ENCODE data around the gene SELPLG.

Gene SELPLG

GRCh38 chr12:108650083-108650482 lies 16.4 kb upstream of the SELPLG start:
- Mint-ChIP-seq H3K4me1 (peaks cover 10% of the 10 kb centered on the region), H3K27me3 (no peaks in the 10 kb centered on the region), H3K4me3 (no peak overlapping the region)

GRCh38 chr12:108649669-108650068 lies 16.0 kb upstream of the SELPLG start:
- ATAC-seq (replicated peaks; ENCODE audit: extremely low read depth, poor library complexity, severe bottlenecking) (no peak), DNase-seq (ENCODE audit: low spot score in 2 of 2) (no peak)

More at GRCh38 chr12:108650083-108650482, 16.4 kb upstream of the SELPLG start:
- no peak overlapping the region for H3K27ac Mint-ChIP-seq (ENCODE audit: low read depth)
- DNase-seq (ENCODE audit: low spot score in 2 of 2) (no peak), ATAC-seq (replicated peaks; ENCODE audit: extremely low read depth, poor library complexity, severe bottlenecking) (no peak)
- H3K36me3 Mint-ChIP-seq (ENCODE audit: insufficient read depth), result peaks cover 7% of the 10 kb centered on the region
- H3K9me3 Mint-ChIP-seq, result no peaks in the 10 kb centered on the region

GRCh38 chr12:108649126-108649525 lies 15.4 kb upstream of the SELPLG start:
- peaks cover 7% of the 10 kb centered on the region for H3K36me3 Mint-ChIP-seq (ENCODE audit: insufficient read depth)
- DNase-seq (ENCODE audit: low spot score in 2 of 2), result no peak
- no peak for ATAC-seq (replicated peaks; ENCODE audit: extremely low read depth, poor library complexity, severe bottlenecking)
- no peaks in the 10 kb centered on the region for H3K9me3 Mint-ChIP-seq
- no peak overlapping the region for H3K27ac Mint-ChIP-seq (ENCODE audit: low read depth)
- no peaks in the 10 kb centered on the region for H3K27me3 Mint-ChIP-seq
- peaks cover 10% of the 10 kb centered on the region for H3K4me1 Mint-ChIP-seq
- no peak overlapping the region for H3K4me3 Mint-ChIP-seq

More at GRCh38 chr12:108649669-108650068, 16.0 kb upstream of the SELPLG start:
- Mint-ChIP-seq H3K4me1 (peaks cover 10% of the 10 kb centered on the region), H3K4me3 (no peak overlapping the region), H3K27me3 (no peaks in the 10 kb centered on the region), H3K27ac (ENCODE audit: low read depth) (no peak overlapping the region), H3K9me3 (no peaks in the 10 kb centered on the region), H3K36me3 (ENCODE audit: insufficient read depth) (peaks cover 7% of the 10 kb centered on the region)

GRCh38 chr12:108648371-108648770 lies 14.7 kb upstream of the SELPLG start:
- Mint-ChIP-seq H3K27me3 (no peaks in the 10 kb centered on the region), H3K36me3 (ENCODE audit: insufficient read depth) (peaks cover 7% of the 10 kb centered on the region), H3K27ac (ENCODE audit: low read depth) (no peak overlapping the region), H3K9me3 (no peaks in the 10 kb centered on the region), H3K4me3 (no peak overlapping the region), H3K4me1 (peaks cover 10% of the 10 kb centered on the region)
- DNase-seq (ENCODE audit: low spot score in 2 of 2) (no peak), ATAC-seq (replicated peaks; ENCODE audit: extremely low read depth, poor library complexity, severe bottlenecking) (no peak)

GRCh38 chr12:108647585-108648287 lies 14.0 kb upstream of the SELPLG start:
- Mint-ChIP-seq H3K9me3 (no peaks in the 10 kb centered on the region), H3K27me3 (no peaks in the 10 kb centered on the region), H3K27ac (ENCODE audit: low read depth) (no peak overlapping the region), H3K4me3 (no peak overlapping the region), H3K4me1 (peaks cover 10% of the 10 kb centered on the region), H3K36me3 (ENCODE audit: insufficient read depth) (peaks cover 7% of the 10 kb centered on the region)
- no peak for DNase-seq (ENCODE audit: low spot score in 2 of 2)
- no peak for ATAC-seq (replicated peaks; ENCODE audit: extremely low read depth, poor library complexity, severe bottlenecking)

GRCh38 chr12:108646600-108647579 lies 13.2 kb upstream of the SELPLG start:
- no peaks in the 10 kb centered on the region for H3K27me3 Mint-ChIP-seq
- no peak overlapping the region for H3K27ac Mint-ChIP-seq (ENCODE audit: low read depth)
- H3K9me3 Mint-ChIP-seq, result no peaks in the 10 kb centered on the region
- ATAC-seq (replicated peaks; ENCODE audit: extremely low read depth, poor library complexity, severe bottlenecking), result no peak
- H3K4me3 Mint-ChIP-seq, result no peak overlapping the region
- peaks cover 10% of the 10 kb centered on the region for H3K4me1 Mint-ChIP-seq
- peaks cover 6% of the 10 kb centered on the region for H3K36me3 Mint-ChIP-seq (ENCODE audit: insufficient read depth)
- no peak for DNase-seq (ENCODE audit: low spot score in 2 of 2)

- DNase-seq (ENCODE audit: low spot score in 2 of 2) (no peak), ATAC-seq (replicated peaks; ENCODE audit: extremely low read depth, poor library complexity, severe bottlenecking) (no peak)
- Mint-ChIP-seq H3K36me3 (ENCODE audit: insufficient read depth) (peaks cover 3% of the 10 kb centered on the region), H3K27me3 (no peaks in the 10 kb centered on the region), H3K4me3 (no peak overlapping the region), H3K9me3 (no peaks in the 10 kb centered on the region), H3K4me1 (peaks cover 10% of the 10 kb centered on the region), H3K27ac (ENCODE audit: low read depth) (no peak overlapping the region)
Measured at GRCh38 chr12:108645686-108646599, 12.2 kb upstream of the SELPLG start.

- Mint-ChIP-seq H3K36me3 (ENCODE audit: insufficient read depth) (no peaks in the 10 kb centered on the region), H3K4me3 (no peak overlapping the region), H3K9me3 (no peaks in the 10 kb centered on the region), H3K4me1 (peaks cover 10% of the 10 kb centered on the region), H3K27ac (ENCODE audit: low read depth) (no peak overlapping the region), H3K27me3 (no peaks in the 10 kb centered on the region)
- no peak for DNase-seq (ENCODE audit: low spot score in 2 of 2)
- ATAC-seq (replicated peaks; ENCODE audit: extremely low read depth, poor library complexity, severe bottlenecking), result no peak
Measured at GRCh38 chr12:108644811-108645120, 11.1 kb upstream of the SELPLG start.

- Mint-ChIP-seq H3K36me3 (ENCODE audit: insufficient read depth) (no peaks in the 10 kb centered on the region), H3K4me3 (no peak overlapping the region), H3K4me1 (peaks cover 12% of the 10 kb centered on the region), H3K27me3 (no peaks in the 10 kb centered on the region), H3K27ac (ENCODE audit: low read depth) (no peak overlapping the region), H3K9me3 (no peaks in the 10 kb centered on the region)
- DNase-seq (ENCODE audit: low spot score in 2 of 2) (no peak), ATAC-seq (replicated peaks; ENCODE audit: extremely low read depth, poor library complexity, severe bottlenecking) (no peak)
Measured at GRCh38 chr12:108643941-108644810, 10.5 kb upstream of the SELPLG start.

GRCh38 chr12:108642899-108643654 lies 9.4 kb upstream of the SELPLG start:
- no peak overlapping the region for H3K27ac Mint-ChIP-seq (ENCODE audit: low read depth)
- peaks cover 15% of the 10 kb centered on the region for H3K4me1 Mint-ChIP-seq
- no peaks in the 10 kb centered on the region for H3K36me3 Mint-ChIP-seq (ENCODE audit: insufficient read depth)
- ATAC-seq (replicated peaks; ENCODE audit: extremely low read depth, poor library complexity, severe bottlenecking) (no peak), DNase-seq (ENCODE audit: low spot score in 2 of 2) (no peak)
- no peaks in the 10 kb centered on the region for H3K9me3 Mint-ChIP-seq
- H3K27me3 Mint-ChIP-seq, result no peaks in the 10 kb centered on the region
- no peak overlapping the region for H3K4me3 Mint-ChIP-seq

GRCh38 chr12:108642269-108642870 lies 8.7 kb upstream of the SELPLG start:
- ATAC-seq (replicated peaks; ENCODE audit: extremely low read depth, poor library complexity, severe bottlenecking) (no peak), DNase-seq (ENCODE audit: low spot score in 2 of 2) (no peak)
- no peaks in the 10 kb centered on the region for H3K9me3 Mint-ChIP-seq
- H3K4me3 Mint-ChIP-seq, result no peak overlapping the region
- peak overlapping the region; percentile 27 for H3K27ac Mint-ChIP-seq (ENCODE audit: low read depth)
- no peaks in the 10 kb centered on the region for H3K36me3 Mint-ChIP-seq (ENCODE audit: insufficient read depth)
- H3K27me3 Mint-ChIP-seq, result no peaks in the 10 kb centered on the region
- peaks cover 8% of the 10 kb centered on the region for H3K4me1 Mint-ChIP-seq

Measured in central memory CD8-positive, alpha-beta T cell (primary cell).